OCI-LY1 (cell line): Measurements from ENCODE around the gene INKA1.

Experiments
- H2AFZ ChIP-seq: fragments of 200-600 bp; sonication (generic), shearing (Covaris generic); 2 replicates; pipeline ENCODE4 v1.6.0; 2014; ENCODE audit warnings: antibody characterized with exemption, mild to moderate bottlenecking, low read length
- H3F3A ChIP-seq: fragments of 200-600 bp; sonication (generic), shearing (Covaris generic); 2 replicates; pipeline ENCODE4 v1.6.0; 2014; ENCODE audit warnings: mild to moderate bottlenecking, antibody characterized with exemption, low read length, moderate library complexity; ENCODE audit not compliant: insufficient read depth
- H3K27ac ChIP-seq: fragments of 200-600 bp; sonication (generic); 2 replicates; pipeline ENCODE4 v1.5.1; 2014; ENCODE audit warnings: low read length, mixed run types, mild to moderate bottlenecking, low read depth; ENCODE audit not compliant: poor library complexity, severe bottlenecking
- H3K27me3 ChIP-seq: fragments of 200-600 bp; sonication (generic); 2 replicates; pipeline ENCODE4 v1.6.0; 2014; ENCODE audit warnings: antibody characterized with exemption, mild to moderate bottlenecking, low read length, moderate library complexity; ENCODE audit not compliant: insufficient read depth
- H3K36me3 ChIP-seq: fragments of 200-600 bp; sonication (generic); 2 replicates; pipeline ENCODE4 v1.6.1; 2014; ENCODE audit warnings: mild to moderate bottlenecking, antibody characterized with exemption, low read length, moderate library complexity, mixed read lengths; ENCODE audit not compliant: insufficient read depth
- H3K4me1 ChIP-seq: fragments of 200-600 bp; sonication (generic); 2 replicates; pipeline ENCODE4 v1.5.1; 2014; ENCODE audit warnings: mild to moderate bottlenecking, low read length, moderate library complexity; ENCODE audit not compliant: insufficient read depth, severe bottlenecking
- H3K4me2 ChIP-seq: fragments of 200-600 bp; sonication (generic), shearing (Covaris generic); 2 replicates; pipeline ENCODE4 v1.6.1; 2014; ENCODE audit warnings: low read length
- H3K4me3 ChIP-seq: fragments of 200-600 bp; sonication (generic); 2 replicates; pipeline ENCODE4 v1.5.1; 2014; ENCODE audit warnings: low read length, low read depth, mild to moderate bottlenecking, mixed read lengths; ENCODE audit not compliant: poor library complexity, severe bottlenecking
- H3K79me2 ChIP-seq: fragments of 200-600 bp; shearing (Covaris generic); 2 replicates; pipeline ENCODE4 v1.6.1; 2016; ENCODE audit warnings: mixed run types, low read length, mixed read lengths; ENCODE audit not compliant: insufficient read depth
- H3K9ac ChIP-seq: fragments of 200-600 bp; sonication (generic), shearing (Covaris generic); 2 replicates; pipeline ENCODE4 v1.6.1; 2014; ENCODE audit warnings: mild to moderate bottlenecking, low read length, mixed read lengths
- H3K9me2 ChIP-seq: fragments of 200-600 bp; sonication (generic), shearing (Covaris generic); 2 replicates; pipeline ENCODE4 v1.6.1; 2014; ENCODE audit warnings: low read depth, mild to moderate bottlenecking, low read length, mixed read lengths
- H3K9me3 ChIP-seq: fragments of 200-600 bp; shearing (Covaris generic); 2 replicates; pipeline ENCODE4 v1.6.1; 2014; ENCODE audit warnings: low read length, mixed read lengths
- H4K20me1 ChIP-seq: fragments of 200-600 bp; sonication (generic), shearing (Covaris generic); 2 replicates; pipeline ENCODE4 v1.6.0; 2016; ENCODE audit warnings: mild to moderate bottlenecking, low read length; ENCODE audit not compliant: insufficient read depth
- CTCF ChIP-seq: fragments of 200-600 bp; sonication (generic), shearing (Covaris generic); IDR thresholded peaks from 2 replicates; pipeline ENCODE4 v1.5.1; 2017; ENCODE audit warnings: mild to moderate bottlenecking, antibody characterized with exemption, low read length, moderate library complexity, mixed read lengths
- EZH2 ChIP-seq: fragments of 200-600 bp; sonication (generic), shearing (Covaris generic); IDR thresholded peaks from 2 replicates; pipeline ENCODE4 v1.8.0; 2017; ENCODE audit warnings: borderline replicate concordance, mixed run types, mild to moderate bottlenecking, antibody characterized with exemption, low read length, moderate library complexity, mixed read lengths

The INKA1 gene

GRCh38 chr3:49799761-49800160 is 3.3 kb upstream of the INKA1 start, which contains the start of gene CDHR4:
Gene CDHR4, minus strand, starts transcription at chr3:49799873. Its CDS starts 61 bp downstream, at chr3:49799812.
- H3K4me2 ChIP-seq, result no peak within 1 kb of the TSS
- H3K9me3 ChIP-seq, result no peaks in the 10 kb centered on the region
- no peaks in the 10 kb centered on the region for H3K79me2 ChIP-seq
- H3F3A ChIP-seq, result no peaks in the 10 kb centered on the region
- no peak within 1 kb of the TSS for H3K27ac ChIP-seq
- H3K4me3 ChIP-seq, result no peak within 1 kb of the TSS
- TF ChIP-seq EZH2, result no peak
- no peak for TF ChIP-seq CTCF
- H3K27me3 ChIP-seq, result no peaks in the 10 kb centered on the region
- H3K9ac ChIP-seq, result no peak within 1 kb of the TSS
- H3K4me1 ChIP-seq, result peaks cover 16% of the 10 kb centered on the region
- H3K36me3 ChIP-seq, result no peaks in the 10 kb centered on the region
- H4K20me1 ChIP-seq, result no peaks in the 10 kb centered on the region
- no peak within 1 kb of the TSS for H2AFZ ChIP-seq
- no peaks in the 10 kb centered on the region for H3K9me2 ChIP-seq

- no peak for TF ChIP-seq EZH2
- TF ChIP-seq CTCF, result no peak
- no peaks in the 10 kb centered on the region for H4K20me1 ChIP-seq
- H2AFZ ChIP-seq, result no peak overlapping the region
- H3K36me3 ChIP-seq, result no peaks in the 10 kb centered on the region
- no peak overlapping the region for H3K9ac ChIP-seq
- peaks cover 25% of the 10 kb centered on the region for H3K4me1 ChIP-seq
- no peaks in the 10 kb centered on the region for H3K9me2 ChIP-seq
- no peak overlapping the region for H3K4me2 ChIP-seq
- no peaks in the 10 kb centered on the region for H3F3A ChIP-seq
- H3K27me3 ChIP-seq, result no peaks in the 10 kb centered on the region
- no peak overlapping the region for H3K27ac ChIP-seq
- no peaks in the 10 kb centered on the region for H3K79me2 ChIP-seq
- H3K4me3 ChIP-seq, result no peak overlapping the region
- no peaks in the 10 kb centered on the region for H3K9me3 ChIP-seq
Observed at GRCh38 chr3:49801160-49801559, 1.9 kb upstream of the INKA1 start.

GRCh38 chr3:49803465-49804140 is 542 bp downstream of the INKA1 start:
- Histone ChIP-seq H3K9me2 (no peaks in the 10 kb centered on the region), H3K27me3 (no peaks in the 10 kb centered on the region), H3K4me1 (peaks cover 25% of the 10 kb centered on the region), H3K9ac (peak overlapping the region; percentile 46; the same call in 1 of the 2 replicates), H3K79me2 (no peaks in the 10 kb centered on the region), H4K20me1 (no peaks in the 10 kb centered on the region), H3K4me3 (peak overlapping the region; percentile 76), H3K9me3 (no peaks in the 10 kb centered on the region), H3F3A (no peaks in the 10 kb centered on the region), H3K36me3 (no peaks in the 10 kb centered on the region), H3K27ac (no peak overlapping the region), H3K4me2 (peak overlapping the region; percentile 89), H2AFZ (no peak overlapping the region)
- peak; percentile 16; the same call in 1 of the 2 replicates for TF ChIP-seq CTCF
- TF ChIP-seq EZH2, result no peak
